ENCODE measurements around the gene ABCA4.

GRCh38 chr1:93999840-94000415 is 121.0 kb downstream of the ABCA4 start:
- TF ChIP-seq ATF3 (IDR thresholded peaks at IDR 0.05): no peak
- no peak for TF ChIP-seq CTCF (IDR thresholded peaks at IDR 0.05 in 2 of 3, conservative IDR thresholded peaks at IDR 0.05 in 1 of 3; ENCODE audit: borderline replicate concordance in 1 of 3, insufficient read depth in 1 of 3, low read depth in 2 of 3, low read length in 2 of 3)
- no peak for TF ChIP-seq CEBPB (IDR thresholded peaks at IDR 0.05; ENCODE audit: low read depth)
- no peak for TF ChIP-seq EZH2 (IDR thresholded peaks at IDR 0.05)
- TF ChIP-seq POLR2A (IDR thresholded peaks at IDR 0.05; ENCODE audit: borderline replicate concordance, extremely low read depth, insufficient read depth, insufficient read length): no peak
- TF ChIP-seq RAD21 (IDR thresholded peaks at IDR 0.05; ENCODE audit: low read depth): no peak
